ENCODE results near the gene KIF2C.
"Not testable (repeated sequence)": the region's sequence is repeated elsewhere in the genome, so short reads cannot be mapped to it uniquely, and the experiment has no call there.

KIF2C gene

GRCh38 chr1:44798481-44799365 is 59.1 kb downstream of the KIF2C start:
- DNase-seq (ENCODE audit: low read depth): no peak

- DNase-seq (ENCODE audit: low read depth): peak; percentile 95
Measured at GRCh38 chr1:44799770-44800584, 60.3 kb downstream of the KIF2C start, which contains the start of gene PLK3. TSS of gene PLK3 (plus strand) at chr1:44800377. CDS start at chr1:44800464, 87 bp downstream.

GRCh38 chr1:44801491-44802305 is 62.1 kb downstream of the KIF2C start:
- DNase-seq (ENCODE audit: low read depth): no peak

- DNase-seq (ENCODE audit: low read depth): no peak
Measured at GRCh38 chr1:44802306-44803061, 62.8 kb downstream of the KIF2C start.

- no peak for DNase-seq (ENCODE audit: low read depth)
Measured at GRCh38 chr1:44803062-44803311, 63.4 kb downstream of the KIF2C start.

- no peak for DNase-seq (ENCODE audit: low read depth)
Measured at GRCh38 chr1:44803312-44804095, 63.9 kb downstream of the KIF2C start.

GRCh38 chr1:44805311-44806024 is 65.8 kb downstream of the KIF2C start:
- DNase-seq (ENCODE audit: low read depth): no peak

- DNase-seq (ENCODE audit: low read depth): no peak
Measured at GRCh38 chr1:44806025-44806703, 66.5 kb downstream of the KIF2C start.

- no peak for DNase-seq (ENCODE audit: low read depth)
Measured at GRCh38 chr1:44806704-44807363, 67.2 kb downstream of the KIF2C start, which contains the start of gene DYNLT4. TSS of gene DYNLT4 (minus strand) at chr1:44807351. CDS start at chr1:44806668, 683 bp downstream.

GRCh38 chr1:44807364-44808062 is 67.9 kb downstream of the KIF2C start:
- DNase-seq (ENCODE audit: low read depth): peak; percentile 100

GRCh38 chr1:44808063-44808937 is 68.7 kb downstream of the KIF2C start, which contains the start of gene BTBD19:
TSS of gene BTBD19 (plus strand) at chr1:44808523. CDS start at chr1:44808821, 298 bp downstream.
- peak; percentile 88 for DNase-seq (ENCODE audit: low read depth)

GRCh38 chr1:44808938-44809917 is 69.6 kb downstream of the KIF2C start:
- DNase-seq (ENCODE audit: low read depth): peak; percentile 73

- DNase-seq (ENCODE audit: low read depth): no peak
Measured at GRCh38 chr1:44810101-44810761, 70.6 kb downstream of the KIF2C start.

- not testable (repeated sequence) for DNase-seq (ENCODE audit: low read depth)
Measured at GRCh38 chr1:44810762-44811105, 71.1 kb downstream of the KIF2C start.

- DNase-seq (ENCODE audit: low read depth): no peak
Measured at GRCh38 chr1:44811234-44811633, 71.6 kb downstream of the KIF2C start.
